WTC11 (cell line): Measurements from ENCODE around the gene TMIE.

Experiments
- ATF2 ChIP-seq: sonication (generic); formaldehyde crosslinking; IDR thresholded peaks from 2 replicates; pipeline ENCODE4 v1.8.1; 2022; ENCODE audit warnings: low read depth, missing genetic modification reagents, borderline replicate concordance
- E2F4 ChIP-seq: sonication (generic); formaldehyde crosslinking; IDR thresholded peaks from 2 replicates; pipeline ENCODE4 v1.8.1; 2022; ENCODE audit warnings: low read depth, mild to moderate bottlenecking, moderate library complexity, missing genetic modification reagents, borderline replicate concordance
- FOXJ3 ChIP-seq: sonication (generic); formaldehyde crosslinking; IDR thresholded peaks from 2 replicates; pipeline ENCODE4 v1.9.0; 2021; ENCODE audit warnings: missing genetic modification reagents, mild to moderate bottlenecking, borderline replicate concordance
- FOXK1 ChIP-seq: sonication (generic); formaldehyde crosslinking; IDR thresholded peaks from 2 replicates; pipeline ENCODE4 v1.8.0; 2022; ENCODE audit warnings: mild to moderate bottlenecking, moderate library complexity, missing genetic modification reagents
- RELA ChIP-seq: sonication (generic); formaldehyde crosslinking; IDR thresholded peaks from 2 replicates; pipeline ENCODE4 v1.8.1; 2022; ENCODE audit warnings: missing genetic modification reagents, mild to moderate bottlenecking, borderline replicate concordance
- USF1 ChIP-seq: sonication (generic); formaldehyde crosslinking; IDR thresholded peaks from 2 replicates; pipeline ENCODE4 v1.8.0; 2022; ENCODE audit warnings: mild to moderate bottlenecking, missing genetic modification reagents
- ZNF121 ChIP-seq: sonication (generic); formaldehyde crosslinking; IDR thresholded peaks from 2 replicates; pipeline ENCODE4 v1.8.0; 2023; ENCODE audit warnings: missing genetic modification reagents
- ZNF263 ChIP-seq: sonication (generic); formaldehyde crosslinking; IDR thresholded peaks from 2 replicates; pipeline ENCODE4 v1.8.1; 2022; ENCODE audit warnings: low read depth, mild to moderate bottlenecking, moderate library complexity, missing genetic modification reagents
- ZNF317 ChIP-seq: sonication (generic); formaldehyde crosslinking; IDR thresholded peaks from 2 replicates; pipeline ENCODE4 v1.8.1; 2023; ENCODE audit warnings: low read depth, mild to moderate bottlenecking, moderate library complexity, missing genetic modification reagents, borderline replicate concordance
- TF ChIP-seq, protein P1 (sequence below): fragments of 200-600 bp; IDR thresholded peaks from 2 replicates; pipeline ENCODE4 v1.8.0; 2022; ENCODE audit warnings: antibody characterized with exemption
- TF ChIP-seq, protein P2 (sequence below): sonication (generic); formaldehyde crosslinking; IDR thresholded peaks from 2 replicates; pipeline ENCODE4 v1.8.0; 2022; ENCODE audit warnings: mild to moderate bottlenecking, missing genetic modification reagents
- TF ChIP-seq, protein P3 (sequence below): fragments of 250-450 bp; sonication (Bioruptor Pico); IDR thresholded peaks from 2 replicates; pipeline ENCODE4 v2.1.2; 2022; ENCODE audit warnings: mild to moderate bottlenecking, moderate library complexity

- TF ChIP-seq RELA (no peak), ATF2 (CRISPR knock-in tag) (no peak), ZNF121 (no peak), USF1 (CRISPR knock-in tag) (no peak), E2F4 (CRISPR knock-in tag) (no peak), FOXK1 (CRISPR knock-in tag) (no peak), ZNF263 (CRISPR knock-in tag) (no peak), FOXJ3 (CRISPR knock-in tag) (no peak), ZNF317 (CRISPR knock-in tag) (no peak)
- TF ChIP-seq, protein P1, sequence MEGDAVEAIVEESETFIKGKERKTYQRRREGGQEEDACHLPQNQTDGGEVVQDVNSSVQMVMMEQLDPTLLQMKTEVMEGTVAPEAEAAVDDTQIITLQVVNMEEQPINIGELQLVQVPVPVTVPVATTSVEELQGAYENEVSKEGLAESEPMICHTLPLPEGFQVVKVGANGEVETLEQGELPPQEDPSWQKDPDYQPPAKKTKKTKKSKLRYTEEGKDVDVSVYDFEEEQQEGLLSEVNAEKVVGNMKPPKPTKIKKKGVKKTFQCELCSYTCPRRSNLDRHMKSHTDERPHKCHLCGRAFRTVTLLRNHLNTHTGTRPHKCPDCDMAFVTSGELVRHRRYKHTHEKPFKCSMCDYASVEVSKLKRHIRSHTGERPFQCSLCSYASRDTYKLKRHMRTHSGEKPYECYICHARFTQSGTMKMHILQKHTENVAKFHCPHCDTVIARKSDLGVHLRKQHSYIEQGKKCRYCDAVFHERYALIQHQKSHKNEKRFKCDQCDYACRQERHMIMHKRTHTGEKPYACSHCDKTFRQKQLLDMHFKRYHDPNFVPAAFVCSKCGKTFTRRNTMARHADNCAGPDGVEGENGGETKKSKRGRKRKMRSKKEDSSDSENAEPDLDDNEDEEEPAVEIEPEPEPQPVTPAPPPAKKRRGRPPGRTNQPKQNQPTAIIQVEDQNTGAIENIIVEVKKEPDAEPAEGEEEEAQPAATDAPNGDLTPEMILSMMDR, result no peak
- TF ChIP-seq, protein P2, sequence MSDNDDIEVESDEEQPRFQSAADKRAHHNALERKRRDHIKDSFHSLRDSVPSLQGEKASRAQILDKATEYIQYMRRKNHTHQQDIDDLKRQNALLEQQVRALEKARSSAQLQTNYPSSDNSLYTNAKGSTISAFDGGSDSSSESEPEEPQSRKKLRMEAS, result no peak
- TF ChIP-seq, protein P3, sequence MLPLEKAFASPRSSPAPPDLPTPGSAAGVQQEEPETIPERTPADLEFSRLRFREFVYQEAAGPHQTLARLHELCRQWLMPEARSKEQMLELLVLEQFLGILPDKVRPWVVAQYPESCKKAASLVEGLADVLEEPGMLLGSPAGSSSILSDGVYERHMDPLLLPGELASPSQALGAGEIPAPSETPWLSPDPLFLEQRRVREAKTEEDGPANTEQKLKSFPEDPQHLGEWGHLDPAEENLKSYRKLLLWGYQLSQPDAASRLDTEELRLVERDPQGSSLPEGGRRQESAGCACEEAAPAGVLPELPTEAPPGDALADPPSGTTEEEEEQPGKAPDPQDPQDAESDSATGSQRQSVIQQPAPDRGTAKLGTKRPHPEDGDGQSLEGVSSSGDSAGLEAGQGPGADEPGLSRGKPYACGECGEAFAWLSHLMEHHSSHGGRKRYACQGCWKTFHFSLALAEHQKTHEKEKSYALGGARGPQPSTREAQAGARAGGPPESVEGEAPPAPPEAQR (CRISPR knock-in tag), result no peak
Measured at GRCh38 chr3:46695962-46696894, 5.0 kb upstream of the TMIE start.
